DND-41 (cell line): ENCODE measurements around the gene VCL.

Source experiments
- ATAC-seq: fragments of 200-7000 bp; cut with Tn5 transposase; 3 replicates; pipeline ENCODE4 v1.9.1; 2021; ENCODE audit warnings: low read depth; ENCODE audit not compliant: insufficient read depth
- DNase-seq: peaks from one replicate; pipeline ENCODE4 v3.0.0-alpha.2; 2020
- H2AFZ ChIP-seq: 2 replicates; pipeline ENCODE4 v1.6.0; 2012; ENCODE audit warnings: low read depth, low read length
- H3K27ac ChIP-seq: 2 replicates; pipeline ENCODE4 v1.5.1; 2012; ENCODE audit warnings: low read length, inconsistent platforms
- H3K27me3 ChIP-seq: fragments of 200-600 bp; sonication (generic); 2 replicates; pipeline ENCODE4 v1.6.0; 2012; ENCODE audit warnings: low read length, mild to moderate bottlenecking, inconsistent platforms; ENCODE audit not compliant: insufficient read depth, poor library complexity
- H3K36me3 ChIP-seq: 2 replicates; pipeline ENCODE4 v1.5.1; 2012; ENCODE audit warnings: low read length, inconsistent platforms; ENCODE audit not compliant: insufficient read depth
- H3K4me1 ChIP-seq: 2 replicates; pipeline ENCODE4 v1.5.1; 2012; ENCODE audit warnings: mild to moderate bottlenecking, low read length; ENCODE audit not compliant: insufficient read depth
- H3K4me2 ChIP-seq: 2 replicates; pipeline ENCODE4 v1.6.0; 2012; ENCODE audit warnings: mild to moderate bottlenecking, moderate library complexity, low read length, inconsistent platforms; ENCODE audit not compliant: insufficient read depth
- H3K4me3 ChIP-seq, 2 experiments: fragments of 200-600 bp in 1 of 2; shearing (Covaris generic) in 1 of 2; 2 replicates each; pipeline ENCODE4 v1.5.1; 2012 to 2016; ENCODE audit warnings: inconsistent platforms in 2 of 2, low read length in 2 of 2, mild to moderate bottlenecking in 2 of 2, low read depth in 1 of 2, moderate library complexity in 1 of 2
- H3K79me2 ChIP-seq: 2 replicates; pipeline ENCODE4 v1.6.0; 2012; ENCODE audit warnings: low read length, inconsistent platforms; ENCODE audit not compliant: insufficient read depth
- H3K9ac ChIP-seq: 2 replicates; pipeline ENCODE4 v1.6.0; 2012; ENCODE audit warnings: low read depth, mild to moderate bottlenecking, inconsistent platforms, low read length, moderate library complexity
- H3K9me3 ChIP-seq: 2 replicates; pipeline ENCODE4 v1.5.1; 2012; ENCODE audit warnings: low read length, moderate library complexity, mild to moderate bottlenecking, inconsistent platforms; ENCODE audit not compliant: insufficient read depth, severe bottlenecking
- H4K20me1 ChIP-seq: 2 replicates; pipeline ENCODE4 v1.6.0; 2012; ENCODE audit warnings: low read length; ENCODE audit not compliant: insufficient read depth
- EZH2 ChIP-seq: IDR thresholded peaks from 3 replicates; pipeline ENCODE4 v1.6.1; 2012; ENCODE audit warnings: borderline replicate concordance, low read depth, mild to moderate bottlenecking, moderate library complexity, low read length, inconsistent platforms; ENCODE audit not compliant: severe bottlenecking
- TF ChIP-seq, protein P1 (sequence below): IDR thresholded peaks from 2 replicates; pipeline ENCODE4 v1.5.1; 2012; ENCODE audit warnings: borderline replicate concordance, low read length, moderate library complexity, mild to moderate bottlenecking; ENCODE audit not compliant: poor library complexity, severe bottlenecking; ENCODE audit errors: extremely low read depth

Gene VCL

GRCh38 chr10:74072503-74072902, 74.6 kb downstream of the VCL start:
- ATAC-seq: no peak
- Histone ChIP-seq H3K27me3 (peaks cover 3% of the 10 kb centered on the region), H3K4me2 (no peak overlapping the region), H3K36me3 (no peaks in the 10 kb centered on the region), H4K20me1 (no peaks in the 10 kb centered on the region), H3K4me3 (no peak overlapping the region), H2AFZ (no peak overlapping the region), H3K79me2 (no peaks in the 10 kb centered on the region), H3K9ac (no peak overlapping the region), H3K9me3 (no peaks in the 10 kb centered on the region), H3K4me1 (no peaks in the 10 kb centered on the region), H3K27ac (no peak overlapping the region)
- no peak for TF ChIP-seq EZH2
- TF ChIP-seq, protein P1, sequence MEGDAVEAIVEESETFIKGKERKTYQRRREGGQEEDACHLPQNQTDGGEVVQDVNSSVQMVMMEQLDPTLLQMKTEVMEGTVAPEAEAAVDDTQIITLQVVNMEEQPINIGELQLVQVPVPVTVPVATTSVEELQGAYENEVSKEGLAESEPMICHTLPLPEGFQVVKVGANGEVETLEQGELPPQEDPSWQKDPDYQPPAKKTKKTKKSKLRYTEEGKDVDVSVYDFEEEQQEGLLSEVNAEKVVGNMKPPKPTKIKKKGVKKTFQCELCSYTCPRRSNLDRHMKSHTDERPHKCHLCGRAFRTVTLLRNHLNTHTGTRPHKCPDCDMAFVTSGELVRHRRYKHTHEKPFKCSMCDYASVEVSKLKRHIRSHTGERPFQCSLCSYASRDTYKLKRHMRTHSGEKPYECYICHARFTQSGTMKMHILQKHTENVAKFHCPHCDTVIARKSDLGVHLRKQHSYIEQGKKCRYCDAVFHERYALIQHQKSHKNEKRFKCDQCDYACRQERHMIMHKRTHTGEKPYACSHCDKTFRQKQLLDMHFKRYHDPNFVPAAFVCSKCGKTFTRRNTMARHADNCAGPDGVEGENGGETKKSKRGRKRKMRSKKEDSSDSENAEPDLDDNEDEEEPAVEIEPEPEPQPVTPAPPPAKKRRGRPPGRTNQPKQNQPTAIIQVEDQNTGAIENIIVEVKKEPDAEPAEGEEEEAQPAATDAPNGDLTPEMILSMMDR: no peak
- no peak for DNase-seq

DNA sequence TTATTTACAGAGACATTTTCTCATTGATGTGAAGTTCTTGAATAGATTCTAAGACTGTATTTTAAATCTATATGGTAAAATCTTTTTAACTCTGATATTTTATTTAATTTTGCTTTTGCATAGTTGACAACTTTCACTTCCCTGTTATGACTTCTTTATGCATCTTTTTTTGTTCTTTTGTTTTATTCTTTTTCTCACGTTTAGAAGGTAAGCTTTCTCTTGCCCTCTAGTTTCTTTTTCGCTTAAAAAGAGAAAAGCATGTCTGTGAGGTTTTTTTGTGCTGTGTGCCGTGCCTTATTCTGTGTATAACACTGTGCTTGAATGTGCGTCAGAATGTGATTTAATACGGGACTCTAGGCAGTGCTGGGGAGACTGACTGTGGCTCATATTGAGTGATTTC, 78.0 kb downstream of the VCL start:
- no peaks in the 10 kb centered on the region for H4K20me1 ChIP-seq
- TF ChIP-seq, protein P1: no peak
- no peak for TF ChIP-seq EZH2
- no peak overlapping the region for H3K4me3 ChIP-seq
- no peaks in the 10 kb centered on the region for H3K4me1 ChIP-seq
- ATAC-seq: no peak
- H2AFZ ChIP-seq: no peak overlapping the region
- no peak overlapping the region for H3K9ac ChIP-seq
- no peaks in the 10 kb centered on the region for H3K36me3 ChIP-seq
- no peaks in the 10 kb centered on the region for H3K27me3 ChIP-seq
- no peak overlapping the region for H3K4me2 ChIP-seq
- H3K79me2 ChIP-seq: no peaks in the 10 kb centered on the region
- DNase-seq: no peak
- no peaks in the 10 kb centered on the region for H3K9me3 ChIP-seq
- no peak overlapping the region for H3K27ac ChIP-seq

GRCh38 chr10:74076961-74077360, 79.0 kb downstream of the VCL start:
- Histone ChIP-seq H2AFZ (no peak overlapping the region), H3K4me1 (no peaks in the 10 kb centered on the region), H3K9ac (no peak overlapping the region), H3K79me2 (no peaks in the 10 kb centered on the region), H3K4me2 (no peak overlapping the region), H4K20me1 (no peaks in the 10 kb centered on the region), H3K4me3 (no peak overlapping the region), H3K9me3 (no peaks in the 10 kb centered on the region), H3K27ac (no peak overlapping the region), H3K36me3 (no peaks in the 10 kb centered on the region), H3K27me3 (no peaks in the 10 kb centered on the region)
- DNase-seq (no peak), ATAC-seq (no peak)
- TF ChIP-seq, protein P1: no peak
- TF ChIP-seq EZH2: no peak

DNA sequence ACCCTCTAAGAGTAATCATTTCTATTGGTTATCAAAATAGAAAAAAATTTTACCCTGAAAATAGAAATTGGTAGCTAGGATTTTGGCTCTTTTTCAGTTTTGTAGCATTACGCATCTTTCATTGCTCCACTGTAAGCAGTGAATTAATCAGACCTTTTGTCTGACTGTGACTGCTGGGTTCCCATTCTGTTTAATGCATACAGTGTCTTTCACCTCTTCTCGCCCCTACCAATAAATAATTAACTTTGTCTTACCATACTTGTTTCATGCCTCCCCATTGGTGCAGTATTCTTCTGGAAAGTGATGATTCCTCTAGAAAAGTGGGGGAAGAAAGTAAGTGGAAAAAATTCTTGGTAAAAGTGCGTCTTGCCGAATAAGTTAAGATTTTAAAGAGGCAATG, 79.5 kb downstream of the VCL start:
- H3K36me3 ChIP-seq: no peaks in the 10 kb centered on the region
- H3K9ac ChIP-seq: no peak overlapping the region
- no peaks in the 10 kb centered on the region for H3K27me3 ChIP-seq
- H3K4me3 ChIP-seq: no peak overlapping the region
- TF ChIP-seq, protein P1: no peak
- TF ChIP-seq EZH2: no peak
- H3K4me2 ChIP-seq: no peak overlapping the region
- no peaks in the 10 kb centered on the region for H3K4me1 ChIP-seq
- ATAC-seq (no peak), DNase-seq (no peak)
- H2AFZ ChIP-seq: no peak overlapping the region
- no peak overlapping the region for H3K27ac ChIP-seq
- H3K79me2 ChIP-seq: no peaks in the 10 kb centered on the region
- no peaks in the 10 kb centered on the region for H4K20me1 ChIP-seq
- H3K9me3 ChIP-seq: no peaks in the 10 kb centered on the region
